Activated CD8-positive, alpha-beta memory T cell treated with anti-CD3 and anti-CD28 coated beads for 48 hours (primary cell): ENCODE measurements around the gene WDR44.
"Not testable (repeated sequence)": the region's sequence is repeated elsewhere in the genome, so short reads cannot be mapped to it uniquely, and the experiment has no call there.

Source experiments
- DNase-seq, 3 experiments: peaks; one replicate each; pipeline ENCODE4 v3.0.0-alpha.2; 2020; ENCODE audit warnings: low read depth in 2 of 3, low spot score in 2 of 3

Gene WDR44, protein sequence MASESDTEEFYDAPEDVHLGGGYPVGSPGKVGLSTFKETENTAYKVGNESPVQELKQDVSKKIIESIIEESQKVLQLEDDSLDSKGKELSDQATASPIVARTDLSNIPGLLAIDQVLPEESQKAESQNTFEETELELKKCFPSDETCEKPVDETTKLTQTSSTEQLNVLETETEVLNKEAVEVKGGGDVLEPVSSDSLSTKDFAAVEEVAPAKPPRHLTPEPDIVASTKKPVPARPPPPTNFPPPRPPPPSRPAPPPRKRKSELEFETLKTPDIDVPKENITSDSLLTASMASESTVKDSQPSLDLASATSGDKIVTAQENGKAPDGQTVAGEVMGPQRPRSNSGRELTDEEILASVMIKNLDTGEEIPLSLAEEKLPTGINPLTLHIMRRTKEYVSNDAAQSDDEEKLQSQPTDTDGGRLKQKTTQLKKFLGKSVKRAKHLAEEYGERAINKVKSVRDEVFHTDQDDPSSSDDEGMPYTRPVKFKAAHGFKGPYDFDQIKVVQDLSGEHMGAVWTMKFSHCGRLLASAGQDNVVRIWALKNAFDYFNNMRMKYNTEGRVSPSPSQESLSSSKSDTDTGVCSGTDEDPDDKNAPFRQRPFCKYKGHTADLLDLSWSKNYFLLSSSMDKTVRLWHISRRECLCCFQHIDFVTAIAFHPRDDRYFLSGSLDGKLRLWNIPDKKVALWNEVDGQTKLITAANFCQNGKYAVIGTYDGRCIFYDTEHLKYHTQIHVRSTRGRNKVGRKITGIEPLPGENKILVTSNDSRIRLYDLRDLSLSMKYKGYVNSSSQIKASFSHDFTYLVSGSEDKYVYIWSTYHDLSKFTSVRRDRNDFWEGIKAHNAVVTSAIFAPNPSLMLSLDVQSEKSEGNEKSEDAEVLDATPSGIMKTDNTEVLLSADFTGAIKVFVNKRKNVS

DNA sequence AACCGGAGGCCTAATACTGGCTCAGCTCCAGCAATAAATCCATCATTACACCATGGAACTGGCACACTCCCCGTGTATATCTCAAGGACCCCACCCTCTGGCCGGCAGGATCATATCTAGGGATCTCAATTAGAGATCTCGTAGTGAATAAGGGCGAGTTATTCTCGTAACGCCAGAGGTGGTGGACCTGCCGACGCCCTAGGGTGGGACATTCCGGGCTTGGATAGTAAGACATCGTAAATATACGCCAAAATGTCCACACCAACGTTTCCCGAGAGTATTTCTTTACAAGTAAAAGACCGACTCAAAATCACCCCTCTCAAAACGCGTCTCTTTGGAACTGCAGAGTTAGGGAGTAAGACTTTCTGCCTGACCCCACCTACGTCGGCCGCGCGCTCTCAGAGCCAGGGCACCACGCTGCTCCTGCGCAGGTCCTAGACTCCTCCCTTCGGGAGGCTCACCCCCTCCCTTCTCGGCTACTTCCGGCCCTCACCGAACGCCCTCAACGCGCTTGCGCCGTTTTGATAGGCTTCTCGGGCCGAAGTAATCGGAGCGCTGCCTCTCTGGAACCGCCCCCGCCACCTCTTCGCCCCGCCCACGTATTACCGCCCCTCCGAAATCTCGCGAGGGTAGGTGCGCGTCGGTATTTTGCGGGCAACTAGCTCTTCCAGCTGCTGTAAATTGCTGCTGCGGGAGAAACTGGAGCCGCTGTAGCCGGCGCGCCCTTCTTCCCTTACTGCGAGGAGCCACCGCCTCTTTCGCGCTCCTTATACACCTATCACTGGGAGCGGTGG lies at the start of gene WDR44:
WDR44 (plus strand) TSS at position 643 of the 794 bp plus-strand sequence. CDS start 398 bp downstream, outside the sequence.
- DNase-seq, result peak; percentile 65 to 81 (median 78)

DNA sequence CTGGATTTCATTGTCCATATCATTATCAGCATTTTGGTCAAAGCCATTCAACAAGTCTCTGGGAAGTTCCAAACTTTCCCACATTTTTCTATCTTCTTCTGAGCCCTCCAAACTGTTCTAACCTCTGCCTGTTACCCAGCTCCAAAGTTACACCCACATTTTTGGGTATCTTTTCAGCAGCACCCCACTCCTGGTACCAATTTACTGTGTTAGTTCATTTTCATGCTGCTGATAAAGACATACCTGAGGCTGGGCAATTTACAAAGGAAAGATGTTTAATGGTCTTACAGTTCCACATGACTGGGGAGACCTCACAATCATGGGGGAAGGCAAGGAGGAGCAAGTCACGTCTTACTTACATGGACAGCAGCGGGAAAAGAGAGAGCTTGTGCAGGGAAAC lies 40.1 kb upstream of the WDR44 start:
- not testable (repeated sequence) for DNase-seq

DNA sequence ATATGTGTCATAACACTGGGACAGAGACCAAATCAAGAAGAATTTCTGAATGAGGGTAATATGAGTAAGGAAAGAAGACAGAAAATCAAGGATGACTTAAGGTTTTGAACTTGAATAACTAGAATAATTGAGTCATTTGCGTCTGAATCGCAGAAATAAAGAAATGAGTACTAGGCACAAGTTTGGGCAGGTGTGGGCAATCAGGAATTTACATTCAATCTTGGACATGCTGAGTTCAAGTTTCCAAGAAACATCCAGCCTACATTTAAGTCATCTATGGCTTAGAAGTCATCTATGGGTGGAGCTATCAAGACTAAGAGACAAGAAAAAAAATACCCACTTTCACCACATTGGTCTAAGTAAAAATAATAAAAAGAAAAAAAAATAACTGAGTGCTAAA lies 30.4 kb upstream of the WDR44 start:
- no peak for DNase-seq

DNA sequence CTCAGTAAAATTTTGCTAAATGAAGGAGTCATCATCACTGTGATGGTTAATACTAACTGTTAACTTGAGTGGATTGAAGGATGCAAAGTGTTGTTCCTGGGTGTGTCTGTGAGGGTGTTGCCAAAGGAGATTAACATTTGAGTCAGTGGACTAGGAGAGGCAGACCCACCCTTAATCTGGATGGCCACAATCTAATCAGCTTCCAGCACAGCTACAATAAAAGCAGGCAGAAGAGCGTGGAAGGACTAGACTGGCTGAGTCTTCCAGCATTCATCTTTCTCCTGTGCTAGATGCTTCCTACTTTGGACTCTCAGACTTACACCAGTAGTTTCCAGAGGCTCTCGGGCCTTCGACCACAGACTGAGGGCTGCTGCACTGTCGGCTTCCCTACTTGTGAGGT lies 21.3 kb upstream of the WDR44 start:
- DNase-seq, result no peak

DNA sequence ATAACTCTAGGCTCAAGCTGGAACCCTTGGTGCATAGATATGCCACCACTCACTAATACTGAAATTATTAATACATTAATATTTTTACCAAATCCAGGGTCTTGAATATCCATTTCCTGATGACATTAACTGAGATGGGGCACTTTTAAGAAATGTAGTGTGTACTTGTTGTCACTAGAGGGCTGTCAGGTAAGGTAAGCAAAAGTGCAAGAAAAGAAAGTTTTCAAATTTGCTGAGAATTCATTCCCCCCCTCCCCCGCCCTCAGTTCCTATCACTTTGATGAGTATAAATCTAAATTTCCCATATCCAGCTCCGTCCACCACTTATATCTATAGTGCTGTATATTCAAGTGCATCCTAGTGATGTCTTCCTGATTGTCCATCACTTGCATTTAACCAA lies 20.5 kb upstream of the WDR44 start:
- no peak for DNase-seq

DNA sequence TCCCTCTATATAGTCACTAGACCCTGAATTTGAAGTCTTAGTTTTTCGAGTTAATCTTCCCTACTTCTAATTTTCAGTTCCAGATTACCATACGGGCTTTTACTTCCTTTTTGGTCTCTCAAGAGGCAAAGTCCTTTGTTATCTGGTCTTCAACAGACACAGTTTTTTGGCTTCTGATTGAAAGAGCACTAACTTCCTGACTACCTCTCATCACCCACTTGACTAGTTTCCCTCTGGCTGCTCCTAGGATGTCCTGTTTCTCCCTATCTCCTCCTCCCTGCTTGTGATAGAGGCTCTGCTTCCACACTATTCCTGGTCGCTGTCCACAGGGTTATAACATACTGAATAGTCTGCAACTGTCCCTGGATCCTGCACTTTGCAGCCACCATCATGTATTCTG lies 16.7 kb upstream of the WDR44 start:
- DNase-seq, result no peak

DNA sequence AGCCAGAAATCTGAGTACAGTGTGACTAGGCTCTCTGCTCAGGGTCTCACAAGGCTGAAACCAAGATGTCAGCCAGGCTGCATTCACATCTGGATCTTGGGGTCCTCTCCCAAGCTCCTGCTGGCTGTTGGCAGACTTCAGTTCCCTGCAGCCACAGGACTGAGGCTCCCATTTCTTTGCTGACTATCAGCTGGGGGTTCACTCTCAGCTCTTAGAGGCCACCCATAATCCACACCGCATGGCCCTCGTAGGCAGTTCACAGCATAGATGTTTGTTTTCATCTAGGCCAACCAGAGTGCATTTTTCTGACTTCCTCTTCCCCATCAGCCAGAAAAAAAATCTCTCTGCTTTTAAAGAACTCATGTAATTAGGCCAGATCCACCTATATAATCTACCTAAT lies 8.2 kb upstream of the WDR44 start:
- DNase-seq, result no peak

DNA sequence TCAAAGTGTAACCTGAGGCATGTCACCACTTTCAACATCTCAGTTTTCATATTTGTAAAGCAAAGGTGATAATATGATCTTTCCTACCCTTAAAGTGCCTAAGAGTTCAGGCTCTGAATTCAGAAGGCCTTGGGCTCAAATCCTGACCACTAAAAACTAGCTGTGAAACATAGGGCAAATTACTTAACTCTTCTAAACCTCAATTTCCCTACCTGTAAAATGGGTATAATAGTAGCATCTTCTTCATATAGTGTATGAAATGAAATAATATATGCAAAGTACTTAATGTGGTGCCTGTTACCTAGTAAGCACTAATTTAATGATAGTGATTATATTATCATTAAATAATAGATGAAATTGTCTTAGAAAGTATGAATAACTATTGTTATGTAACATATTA lies 7.0 kb upstream of the WDR44 start:
- no peak for DNase-seq

DNA sequence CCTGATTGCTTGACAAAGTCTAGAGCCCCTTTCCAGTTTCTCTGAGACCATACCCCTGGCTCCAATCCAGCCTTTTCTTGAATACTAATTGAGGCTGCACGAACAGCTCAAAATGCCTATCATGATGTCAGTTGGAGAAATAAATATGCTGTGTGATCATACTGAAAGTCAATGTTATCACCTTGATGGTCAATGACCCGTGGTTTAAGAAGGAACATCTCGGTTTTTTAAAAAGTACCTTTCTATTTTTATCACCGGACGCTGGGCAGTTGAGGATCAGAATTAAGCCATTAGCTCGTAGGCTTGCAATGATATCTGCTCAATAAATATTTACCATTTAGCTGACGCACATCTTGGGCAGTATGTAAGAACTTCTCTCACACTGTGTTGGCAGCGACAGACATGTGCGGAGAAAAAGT lies 852 bp upstream of the WDR44 start:
- DNase-seq, result no peak

DNA sequence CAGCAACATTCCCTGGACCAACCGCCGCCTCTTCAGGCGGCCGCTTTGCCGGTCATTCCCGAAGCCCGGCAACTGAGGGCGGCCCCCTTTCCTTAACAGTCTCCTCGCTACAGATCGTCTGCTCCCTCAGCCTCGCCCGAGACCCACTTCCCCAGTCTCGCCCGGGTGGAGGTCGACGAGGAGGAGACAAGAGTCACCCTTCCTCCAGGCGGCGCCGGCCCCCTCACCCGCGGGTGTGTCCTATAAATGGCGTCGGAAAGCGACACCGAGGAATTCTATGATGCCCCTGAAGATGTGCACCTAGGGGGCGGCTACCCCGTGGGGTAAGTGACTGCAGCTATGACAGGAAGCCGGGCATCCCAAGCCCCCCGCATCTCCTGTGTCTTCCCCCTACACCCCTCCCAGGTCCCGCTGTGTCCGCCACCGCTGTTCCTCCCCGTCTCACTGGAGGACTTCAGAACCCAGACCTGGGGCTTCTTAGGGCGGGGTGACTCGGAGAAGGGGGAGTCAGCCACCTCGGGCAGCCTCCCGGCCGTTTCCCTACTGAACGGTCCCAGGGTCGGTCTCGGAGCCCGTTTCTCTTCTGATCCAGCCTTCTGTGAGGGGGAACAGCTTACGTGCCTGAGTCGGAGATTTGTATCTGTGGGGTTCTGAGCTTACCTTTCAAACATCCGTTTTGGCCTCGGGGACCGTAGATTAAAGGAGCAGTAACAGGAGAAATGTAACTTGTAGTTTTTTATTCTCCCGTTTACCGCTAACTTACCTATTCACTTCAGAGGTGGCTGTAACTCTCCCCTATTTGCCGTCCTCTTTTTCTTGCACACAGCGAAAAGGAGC lies 570 bp downstream of the WDR44 start:
- peak; percentile 6 to 19 (median 9) for DNase-seq

DNA sequence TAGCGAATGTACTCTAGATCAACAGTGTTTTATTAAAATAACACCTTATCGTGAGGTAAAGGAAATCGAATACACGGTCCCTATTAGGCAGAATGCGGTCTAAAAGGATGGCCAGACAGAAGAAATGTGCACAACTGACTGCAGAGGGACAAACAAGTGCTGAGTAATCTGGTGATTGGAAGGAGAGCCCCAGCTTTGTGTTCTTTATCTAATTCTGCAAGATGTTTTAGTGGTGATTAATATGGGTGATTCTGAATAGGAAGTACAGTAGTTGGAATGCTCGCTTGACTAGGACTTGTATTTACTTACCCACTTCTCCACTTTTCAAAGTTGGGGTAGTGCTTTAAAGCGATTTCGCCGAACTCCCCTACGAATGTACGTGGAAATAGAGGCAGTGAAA lies 1.2 kb downstream of the WDR44 start:
- DNase-seq, result no peak

DNA sequence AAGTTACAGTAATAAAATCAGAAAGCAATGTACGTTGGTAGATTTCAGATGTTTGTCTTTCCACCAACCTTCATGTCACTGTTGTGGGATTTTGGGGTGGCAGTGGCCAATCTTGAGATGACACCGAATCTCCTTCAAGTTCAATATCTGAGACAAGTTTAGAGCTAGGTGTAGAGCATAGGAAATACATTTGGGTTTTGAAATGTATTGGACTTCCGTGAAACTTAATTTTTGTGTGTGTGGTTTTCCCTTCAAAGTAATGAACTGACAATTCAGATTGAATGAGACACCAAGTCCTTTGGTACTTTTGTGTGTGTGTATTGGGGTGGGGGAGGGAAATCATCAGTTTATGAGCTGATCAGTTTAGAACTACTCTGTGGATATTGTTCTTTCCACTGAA lies 1.8 kb downstream of the WDR44 start:
- no peak for DNase-seq

DNA sequence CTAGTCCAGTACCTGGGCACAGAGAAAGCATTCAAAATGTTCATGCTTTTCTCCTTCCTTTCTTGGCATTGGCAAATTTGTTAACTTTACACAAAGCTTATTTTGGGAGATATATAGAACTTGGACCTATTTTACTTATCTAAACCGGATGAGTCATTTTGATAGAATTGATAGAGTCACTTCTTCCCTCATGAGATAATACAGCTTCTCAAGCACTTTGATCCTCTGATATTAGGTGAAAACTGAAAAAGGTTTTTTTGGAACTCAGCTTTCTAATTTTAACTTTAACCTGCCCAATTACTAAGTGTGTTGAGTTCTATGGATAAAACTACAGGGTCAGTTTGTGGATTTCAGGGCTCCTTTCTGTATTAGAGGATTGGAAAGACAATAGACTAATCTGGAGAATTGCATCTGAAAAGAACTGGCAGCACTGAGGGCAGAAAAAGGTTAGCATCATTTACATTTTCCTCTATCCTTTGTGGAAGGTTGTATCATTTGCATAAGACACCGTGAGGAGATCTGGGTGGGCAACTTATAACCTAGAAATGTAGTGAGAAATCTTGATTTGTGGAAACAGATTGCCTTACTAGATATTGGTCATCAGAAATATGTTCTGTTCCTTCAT lies 2.4 kb downstream of the WDR44 start:
- no peak for DNase-seq

DNA sequence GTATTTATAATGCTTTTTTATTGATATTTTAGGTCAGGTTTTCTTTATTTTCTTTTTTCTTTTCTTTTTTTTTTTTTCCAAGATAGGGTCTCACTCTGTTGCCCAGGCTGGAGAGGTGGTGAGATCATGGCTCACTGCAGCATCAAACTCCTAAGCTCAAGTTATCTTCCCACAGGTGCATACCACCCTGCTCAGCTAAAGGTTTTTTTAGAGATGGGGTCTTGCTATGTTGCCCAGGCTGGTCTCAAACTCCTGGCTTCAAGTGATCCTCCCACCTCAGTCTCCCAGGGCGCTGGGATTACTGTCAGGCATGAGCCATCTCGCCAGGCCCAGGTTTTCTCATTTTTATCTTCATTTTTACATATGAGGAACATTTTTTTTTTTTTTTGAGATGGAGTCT lies 3.3 kb downstream of the WDR44 start:
- no peak for DNase-seq

DNA sequence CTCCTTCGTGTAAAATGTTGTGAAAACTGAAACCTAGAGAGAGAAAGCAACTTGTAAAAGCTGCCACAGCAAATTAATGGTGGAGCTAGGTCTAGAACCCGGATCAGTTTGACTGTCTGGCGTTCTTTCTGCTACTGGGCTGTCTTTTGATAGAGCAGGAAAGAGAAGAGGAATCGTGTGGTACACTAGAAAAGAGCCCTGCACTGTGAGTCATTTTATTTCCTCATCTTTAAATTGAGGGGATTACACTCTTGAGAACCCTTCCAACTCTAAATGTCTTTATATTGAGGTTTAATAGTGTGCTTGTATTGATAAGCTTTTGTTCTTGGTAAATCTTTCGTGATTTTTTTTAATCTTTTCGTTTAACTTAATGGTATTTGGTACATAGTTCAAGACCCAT lies 4.3 kb downstream of the WDR44 start:
- DNase-seq, result no peak

DNA sequence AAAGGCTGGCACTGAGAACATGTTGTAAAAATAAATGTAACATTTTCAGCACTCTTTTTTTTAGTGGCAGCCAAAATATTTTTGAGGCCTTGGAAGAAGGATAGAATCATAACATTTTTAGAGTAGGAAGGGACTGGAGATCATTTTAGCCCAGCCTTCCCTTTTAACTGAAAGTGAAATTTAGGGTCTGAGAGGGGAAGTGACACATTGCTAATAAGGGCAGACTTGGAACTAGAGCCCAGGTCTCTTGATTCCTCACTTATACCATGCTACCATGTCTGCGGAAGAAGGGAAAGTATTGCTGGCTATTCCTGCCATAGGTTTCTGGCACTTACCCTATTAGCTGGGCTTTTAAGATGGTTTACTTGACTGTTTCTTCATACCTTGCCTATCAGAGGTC lies 4.8 kb downstream of the WDR44 start:
- no peak for DNase-seq

DNA sequence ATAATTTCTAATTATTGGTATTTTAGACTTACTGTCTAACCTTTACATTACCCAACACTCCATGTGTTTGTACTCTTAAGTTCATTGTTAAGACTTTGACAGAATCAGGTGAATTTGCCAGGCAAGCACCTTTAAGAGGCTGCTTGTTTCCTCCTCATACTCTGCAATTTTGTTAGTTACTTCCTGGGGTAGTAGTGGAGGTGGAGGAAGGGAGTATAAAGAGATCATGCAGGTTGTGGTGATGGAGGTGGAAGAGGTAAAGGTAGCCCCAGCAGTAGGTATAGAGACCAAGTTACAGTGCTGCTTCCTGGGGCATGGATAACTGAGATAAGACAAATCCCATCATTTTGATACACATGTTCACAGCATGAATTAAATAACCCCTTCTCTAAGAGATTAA lies 6.7 kb downstream of the WDR44 start:
- no peak for DNase-seq

DNA sequence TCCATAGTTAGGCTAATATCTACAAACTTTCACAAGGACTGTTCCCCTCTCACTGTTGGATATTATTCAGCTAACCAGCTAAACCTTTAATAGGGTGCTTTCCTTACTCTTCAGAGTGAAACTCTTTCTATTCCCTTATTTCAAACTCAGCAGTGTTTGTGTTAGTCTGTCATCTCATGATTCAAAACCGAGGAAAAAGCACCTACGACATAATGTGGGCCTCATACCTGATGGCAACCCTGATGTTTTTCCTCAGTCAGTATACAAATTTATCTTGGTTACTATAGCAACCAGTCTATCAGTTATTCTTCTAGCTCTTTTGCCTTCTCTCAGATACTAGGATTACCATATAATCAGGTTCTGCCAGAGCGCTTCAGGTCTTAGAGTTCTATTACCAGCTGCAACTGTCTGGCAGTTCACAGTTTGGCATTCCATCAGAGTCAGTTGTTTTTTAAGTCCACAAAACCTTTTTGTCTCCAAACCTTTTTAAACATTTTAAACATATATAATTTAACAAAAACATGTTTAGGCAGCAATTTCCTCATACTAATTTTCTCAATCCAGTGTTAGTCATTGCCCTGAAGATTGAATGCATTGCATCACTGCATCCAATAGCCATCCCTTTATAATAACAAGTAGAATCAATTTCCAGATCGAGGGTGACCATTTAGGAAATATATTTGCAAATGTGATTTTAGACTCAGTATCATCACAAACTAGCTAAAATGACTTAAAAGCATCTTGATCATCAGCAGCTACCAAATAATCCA lies 7.4 kb downstream of the WDR44 start:
- no peak for DNase-seq

DNA sequence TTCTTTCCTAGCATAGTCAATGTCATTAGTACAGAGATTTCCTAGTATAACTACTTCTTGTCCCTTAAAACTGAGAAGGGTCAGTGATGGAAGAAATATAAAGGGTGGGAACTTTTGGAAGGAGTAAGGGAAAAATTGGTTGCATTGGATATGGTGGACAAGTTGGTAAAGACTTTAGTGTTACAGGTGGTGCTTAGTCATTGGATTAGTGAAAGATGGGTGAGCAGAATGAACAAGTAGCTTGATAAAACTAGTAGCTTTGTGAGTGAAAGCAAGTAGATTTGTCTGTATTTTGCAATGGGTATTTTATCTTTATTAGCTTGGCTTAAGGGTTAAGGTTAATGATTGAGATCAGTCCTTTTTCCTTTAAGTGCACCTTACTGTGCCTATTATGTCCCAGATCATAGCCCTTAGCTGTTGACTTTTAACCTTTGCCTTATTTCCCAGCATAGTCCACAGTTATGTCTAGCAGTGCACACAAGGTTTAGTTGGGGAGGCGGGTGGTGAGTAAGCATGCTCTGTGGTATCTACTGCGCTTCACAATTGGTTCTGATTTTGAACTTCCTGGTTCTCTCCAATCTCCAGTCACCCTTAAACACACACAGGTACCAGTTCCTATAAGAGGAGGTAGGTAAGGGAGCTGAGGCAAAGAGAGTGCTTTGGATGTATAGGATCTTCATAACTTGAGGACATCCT lies 9.5 kb downstream of the WDR44 start:
- no peak for DNase-seq
